ENCODE measurements around the gene DENND1C.
"Not testable (repeated sequence)": the region's sequence is repeated elsewhere in the genome, so short reads cannot be mapped to it uniquely, and the experiment has no call there.

DENND1C gene

DNA sequence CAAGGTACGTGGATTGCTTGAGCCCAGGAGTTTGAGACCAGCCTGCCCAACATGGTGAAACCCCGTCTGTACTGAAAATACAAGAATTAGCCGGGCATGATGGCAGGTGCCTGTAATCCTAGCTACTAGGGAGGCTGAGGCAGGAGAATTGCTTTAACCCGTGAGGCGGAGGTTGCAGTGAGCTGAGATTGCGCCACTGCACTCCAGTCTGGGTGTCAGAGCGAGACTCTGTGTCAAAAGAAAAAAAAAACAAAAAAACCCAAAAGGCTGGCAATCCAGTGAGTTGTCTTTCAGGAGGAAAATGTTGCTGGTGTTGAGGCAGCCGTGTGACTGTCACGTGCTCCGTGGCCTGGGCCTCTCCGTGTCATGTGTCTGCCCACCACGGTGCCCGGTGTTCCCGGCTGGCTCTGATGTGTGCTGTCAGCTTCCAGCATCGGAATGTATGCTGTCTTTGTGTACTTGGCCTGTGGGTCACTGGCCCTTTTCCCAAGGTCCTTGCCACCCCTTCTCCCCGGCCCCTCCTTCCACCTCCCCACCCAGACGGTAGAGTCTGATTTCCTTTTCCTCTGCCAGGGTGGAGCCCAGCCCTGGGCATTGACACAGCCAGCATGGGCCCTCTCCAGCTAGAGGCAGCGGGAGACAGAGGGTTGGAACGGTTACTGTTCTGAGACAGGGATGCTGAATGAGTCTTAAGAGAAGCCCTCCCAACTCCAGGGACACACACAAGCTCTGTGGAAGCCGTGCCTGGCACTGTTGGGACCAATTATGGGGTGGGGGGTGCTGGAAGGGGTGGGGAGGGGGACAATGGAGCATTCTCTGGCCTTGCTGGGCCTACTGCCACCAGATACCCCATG, 27.8 kb upstream of the DENND1C start:
- no peak for DNase-seq (ENCODE audit: low read depth)

DNA sequence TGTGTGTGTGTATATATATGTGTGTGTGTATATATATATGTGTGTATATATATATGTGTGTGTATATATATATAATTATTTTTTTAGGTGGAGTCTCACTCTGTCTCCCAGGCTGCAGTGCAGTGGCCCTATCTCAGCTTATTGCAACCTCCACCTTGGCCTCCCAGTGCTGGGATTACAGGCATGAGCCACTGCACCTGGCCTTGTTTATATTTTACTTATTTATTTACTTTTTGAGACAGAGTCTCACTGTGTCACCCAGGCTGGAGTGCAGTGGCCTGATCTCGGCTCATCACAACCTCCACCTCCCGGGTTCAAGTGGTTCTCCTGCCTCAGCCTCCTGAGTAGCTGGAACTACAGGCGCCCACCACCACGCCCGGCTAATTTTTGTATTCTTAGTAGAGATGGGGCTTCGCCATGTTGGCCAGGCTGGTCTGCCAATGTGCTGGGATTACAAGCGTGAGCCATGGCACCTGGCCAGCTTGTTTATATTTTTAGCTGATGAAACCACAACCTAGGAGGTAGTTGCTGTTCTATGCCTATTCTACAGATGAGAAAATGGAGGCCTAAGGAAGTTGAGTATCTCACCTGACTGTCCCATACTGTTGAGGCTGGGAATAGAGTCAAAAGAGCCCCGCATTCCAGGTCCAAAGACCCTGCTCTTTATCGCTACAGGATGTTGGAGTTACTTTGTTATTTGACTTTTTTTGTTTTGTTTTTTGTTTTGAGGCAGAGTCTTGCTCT, 26.6 kb upstream of the DENND1C start:
- not testable (repeated sequence) for DNase-seq (ENCODE audit: low read depth)

DNA sequence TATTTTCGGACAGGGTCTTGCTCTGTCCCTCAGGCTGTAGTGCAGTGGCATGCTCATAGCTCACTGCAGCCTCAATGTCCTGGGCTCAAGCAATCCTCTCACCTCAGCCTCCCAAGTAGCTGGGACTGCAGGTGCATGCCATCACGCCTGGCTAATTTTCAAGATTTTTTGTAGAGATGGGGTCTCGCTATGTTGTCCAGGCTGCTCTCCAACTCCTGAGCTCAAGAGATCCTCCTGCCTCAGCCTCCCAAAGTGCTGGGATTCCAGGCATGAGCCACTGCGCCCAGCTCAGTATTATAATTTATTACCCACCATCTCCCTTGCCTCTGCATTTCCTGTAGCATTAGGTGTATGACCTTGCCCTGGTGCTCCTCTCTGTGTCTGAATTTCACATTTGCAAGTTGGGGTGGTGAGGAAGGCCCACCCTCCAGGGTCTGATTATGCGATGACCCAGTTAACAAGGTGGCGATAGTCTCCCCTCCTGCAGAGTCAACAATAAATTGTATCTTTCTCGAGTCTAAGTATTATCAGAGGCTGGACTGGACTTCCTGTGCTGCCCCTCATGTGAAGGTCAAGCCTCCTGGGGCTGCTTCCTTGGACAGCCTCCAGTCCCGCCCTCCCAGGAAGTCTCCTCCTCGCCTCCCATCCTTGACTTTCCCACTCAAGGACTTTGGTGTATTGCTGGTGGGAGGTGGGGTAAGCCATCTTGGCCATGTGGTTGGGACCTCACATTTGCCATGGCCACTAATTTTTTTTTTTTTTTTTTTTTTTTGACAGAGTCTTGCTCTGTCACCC, 22.0 kb upstream of the DENND1C start:
- DNase-seq (ENCODE audit: low read depth): no peak

DNA sequence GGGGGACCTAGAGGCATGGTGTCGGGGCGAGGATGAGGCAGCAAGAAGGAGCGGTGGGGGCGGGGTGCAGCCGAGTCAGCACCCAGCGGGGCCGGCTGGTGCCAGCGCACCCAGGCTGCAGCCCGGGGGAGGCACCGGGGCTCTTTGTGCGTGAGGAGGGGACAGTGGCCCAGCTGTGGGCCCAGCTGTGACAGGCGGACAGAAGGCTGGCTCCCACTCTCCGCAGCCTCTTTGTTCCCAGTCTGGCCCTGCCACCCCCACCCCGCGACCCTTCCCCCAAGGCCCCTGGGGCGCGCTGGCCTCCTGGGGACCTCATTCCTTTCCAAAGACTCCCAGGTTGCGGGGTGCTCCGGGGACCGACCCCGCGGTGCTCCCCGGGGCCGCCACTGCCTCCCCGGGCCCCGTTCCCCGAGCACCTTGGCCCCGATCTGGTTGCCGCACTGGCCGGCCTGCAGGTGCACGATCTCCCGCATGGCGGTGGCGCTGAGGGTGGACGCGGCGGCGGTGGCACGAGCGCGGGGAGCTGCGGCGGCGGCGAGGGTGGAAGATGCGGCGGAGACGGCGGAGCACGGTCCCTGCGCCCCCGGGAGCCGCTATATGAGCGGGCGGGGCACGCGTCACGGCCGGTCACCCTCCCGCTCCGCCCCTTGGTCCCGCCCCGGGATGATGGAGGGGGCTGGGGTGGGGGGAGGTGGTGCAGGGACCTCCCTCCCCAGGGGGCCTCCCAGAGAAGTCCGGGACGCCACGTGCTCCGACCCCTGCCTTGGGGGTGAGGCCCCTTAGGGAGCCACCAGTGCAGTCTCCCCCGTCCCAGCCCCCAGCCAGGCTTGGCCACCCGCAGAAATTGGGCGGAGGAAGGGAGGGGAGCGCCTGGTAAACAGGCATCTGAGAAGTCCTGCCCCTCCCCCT, 20.4 kb upstream of the DENND1C start, which contains the start of gene TUBB4A:
Gene TUBB4A (minus strand): TSS at position 570 of the 909 bp plus-strand sequence. CDS start 97 bp downstream, at position 473.
- DNase-seq (ENCODE audit: low read depth): no peak

DNA sequence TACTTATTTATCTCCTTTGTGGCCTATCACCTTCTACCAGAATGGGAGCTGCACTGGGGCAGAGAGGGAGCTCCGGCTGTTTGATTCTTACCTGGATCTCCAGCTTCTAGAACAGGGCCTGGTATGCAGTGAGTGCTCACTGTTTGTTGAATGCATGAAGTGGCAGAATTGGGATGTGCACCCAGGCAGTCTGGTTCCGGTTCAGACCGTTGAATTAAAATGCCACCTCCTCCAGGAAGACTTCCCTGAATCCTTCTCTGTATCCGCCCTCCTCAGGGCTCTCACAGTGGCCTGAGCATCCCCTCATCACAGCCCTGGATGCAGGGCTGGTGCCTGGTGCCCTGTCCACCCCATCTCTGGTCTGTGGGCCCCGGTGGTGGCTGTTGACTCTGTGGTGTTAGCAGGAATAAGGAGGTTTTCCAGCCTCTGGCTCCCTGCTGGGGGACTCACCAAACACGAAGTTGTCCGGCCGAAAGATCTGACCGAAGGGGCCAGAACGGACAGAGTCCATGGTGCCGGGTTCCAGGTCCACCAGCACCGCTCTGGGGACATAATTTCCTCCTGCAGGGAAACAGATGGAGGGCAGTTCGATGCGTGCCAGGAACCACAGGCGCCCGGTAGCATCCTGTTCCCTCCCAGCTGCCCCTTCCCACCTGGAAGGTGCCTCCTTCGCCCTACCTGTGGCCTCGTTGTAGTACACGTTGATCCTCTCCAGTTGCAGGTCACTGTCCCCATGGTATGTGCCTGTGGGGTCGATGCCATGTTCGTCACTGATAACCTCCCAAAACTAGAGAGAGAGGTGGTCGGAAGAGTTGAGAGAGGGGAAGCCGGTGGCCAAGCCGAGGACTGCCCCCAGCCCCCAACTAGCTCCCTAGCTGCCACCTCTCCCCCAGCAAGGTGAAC, 19.5 kb upstream of the DENND1C start:
- no peak for DNase-seq (ENCODE audit: low read depth)

DNA sequence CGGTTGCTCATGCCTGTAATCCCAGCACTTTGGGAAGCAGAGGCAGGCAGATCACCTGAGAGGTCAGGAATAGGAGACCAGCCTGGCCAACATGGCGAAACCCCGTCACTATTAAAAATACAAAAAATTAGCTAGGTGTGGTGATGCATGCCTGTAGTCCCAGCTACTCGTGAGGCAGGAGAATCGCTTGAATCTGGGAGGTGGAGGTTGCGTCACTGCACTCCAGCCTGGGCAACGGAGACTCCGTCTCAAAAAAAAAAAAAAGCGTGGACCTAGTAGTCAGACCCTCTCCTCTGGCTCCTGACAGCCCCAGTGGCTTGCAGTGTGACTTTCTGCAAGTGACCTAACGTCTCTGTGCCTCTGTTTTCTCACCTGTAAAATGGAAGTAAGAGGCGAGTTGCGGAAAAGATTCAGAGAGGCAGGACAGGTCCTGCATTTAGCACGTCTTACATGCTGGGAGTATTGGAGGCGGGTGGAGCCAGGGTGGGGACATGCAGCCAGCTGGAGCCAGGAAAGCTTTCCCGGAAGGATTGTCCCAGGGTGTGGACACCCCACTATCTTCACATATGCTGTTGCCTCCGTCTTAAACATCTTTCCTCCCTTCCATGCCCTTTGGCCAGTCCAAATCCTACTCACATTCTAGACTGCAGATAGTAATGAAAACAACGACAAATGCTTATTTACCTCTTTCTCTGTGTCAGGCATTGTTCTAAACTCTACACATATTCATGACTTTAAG, 17.6 kb upstream of the DENND1C start:
- DNase-seq (ENCODE audit: low read depth): no peak

DNA sequence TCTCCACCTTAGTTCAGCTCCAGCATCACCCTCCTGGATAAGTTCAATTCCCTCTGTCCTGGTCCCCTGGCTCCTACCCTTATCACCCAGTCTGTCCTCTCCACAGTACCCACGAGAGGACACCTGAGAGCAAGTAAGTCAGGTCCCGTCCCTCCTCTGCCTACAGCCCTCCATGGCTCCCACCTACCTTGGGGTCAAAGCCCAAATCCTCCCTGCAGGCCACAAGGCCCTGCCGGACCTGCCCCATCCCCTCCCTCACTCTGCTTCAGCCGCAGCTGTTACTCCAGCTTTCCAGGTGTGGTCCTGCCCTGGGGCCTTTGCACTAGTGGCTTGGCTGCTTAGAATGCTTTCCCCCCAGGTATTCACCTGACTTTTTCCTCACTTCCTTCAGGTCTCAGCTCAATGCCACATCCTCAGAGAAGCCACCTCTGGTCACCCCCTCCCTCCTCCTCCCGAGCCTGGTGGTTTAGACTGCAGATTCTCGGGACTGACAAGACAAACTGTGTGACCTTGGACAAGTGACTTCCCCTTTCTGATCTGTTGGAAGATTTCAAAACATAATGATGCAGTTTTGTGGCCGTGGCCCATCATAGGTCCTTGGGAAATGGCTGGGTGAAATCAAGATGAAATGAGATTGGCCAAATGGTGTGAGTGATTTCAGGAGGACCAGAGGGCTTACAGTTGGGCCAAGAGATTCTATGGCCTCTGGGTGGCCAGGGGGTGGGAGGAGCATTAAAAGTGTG, 16.9 kb upstream of the DENND1C start:
- DNase-seq (ENCODE audit: low read depth): no peak

DNA sequence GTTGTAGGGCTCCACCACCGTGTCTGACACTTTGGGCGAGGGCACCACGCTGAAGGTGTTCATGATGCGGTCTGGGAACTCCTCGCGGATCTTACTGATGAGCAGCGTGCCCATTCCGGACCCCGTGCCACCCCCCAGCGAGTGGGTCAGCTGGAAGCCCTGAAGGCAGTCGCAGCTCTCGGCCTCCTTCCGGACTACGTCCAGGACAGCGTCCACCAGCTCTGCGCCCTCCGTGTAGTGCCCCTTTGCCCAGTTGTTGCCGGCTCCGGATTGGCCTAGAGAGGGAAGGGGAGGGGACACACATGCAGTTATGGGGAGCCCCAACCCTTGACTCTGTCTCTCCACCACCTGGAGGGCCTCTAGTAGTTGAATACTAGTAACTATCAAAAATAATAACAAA, 14.4 kb upstream of the DENND1C start:
- no peak for DNase-seq (ENCODE audit: low read depth)

DNA sequence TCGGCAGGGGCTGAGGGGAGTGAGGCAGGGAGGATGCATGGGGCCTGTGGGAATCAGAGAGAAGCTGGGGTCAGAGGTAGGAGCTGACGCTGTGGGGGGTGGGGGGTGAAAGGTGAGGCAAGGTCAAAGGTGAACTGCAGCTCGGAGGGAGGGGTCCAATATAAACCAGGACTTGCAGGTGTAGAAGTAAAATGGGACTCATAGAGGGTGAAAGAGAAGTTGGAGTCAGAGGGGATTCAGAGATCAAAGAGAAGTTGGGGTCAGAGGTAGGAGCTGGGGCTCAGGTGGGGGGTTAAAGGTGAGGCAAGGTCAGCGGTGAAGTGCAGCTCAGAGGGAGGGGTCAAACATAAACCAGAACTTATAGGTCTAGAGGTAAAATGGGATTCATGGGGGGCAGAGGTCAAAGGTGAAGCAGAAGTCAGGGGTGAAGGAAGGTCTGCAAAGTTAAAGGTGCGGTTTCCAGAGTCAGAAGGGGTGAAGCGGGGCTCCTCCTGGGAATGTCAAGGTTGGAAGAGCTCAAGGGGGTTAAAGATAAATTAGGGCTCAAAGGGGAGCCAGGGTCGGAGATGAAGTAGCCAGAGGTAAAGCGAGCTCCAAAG, 12.9 kb upstream of the DENND1C start:
- DNase-seq (ENCODE audit: low read depth): no peak

DNA sequence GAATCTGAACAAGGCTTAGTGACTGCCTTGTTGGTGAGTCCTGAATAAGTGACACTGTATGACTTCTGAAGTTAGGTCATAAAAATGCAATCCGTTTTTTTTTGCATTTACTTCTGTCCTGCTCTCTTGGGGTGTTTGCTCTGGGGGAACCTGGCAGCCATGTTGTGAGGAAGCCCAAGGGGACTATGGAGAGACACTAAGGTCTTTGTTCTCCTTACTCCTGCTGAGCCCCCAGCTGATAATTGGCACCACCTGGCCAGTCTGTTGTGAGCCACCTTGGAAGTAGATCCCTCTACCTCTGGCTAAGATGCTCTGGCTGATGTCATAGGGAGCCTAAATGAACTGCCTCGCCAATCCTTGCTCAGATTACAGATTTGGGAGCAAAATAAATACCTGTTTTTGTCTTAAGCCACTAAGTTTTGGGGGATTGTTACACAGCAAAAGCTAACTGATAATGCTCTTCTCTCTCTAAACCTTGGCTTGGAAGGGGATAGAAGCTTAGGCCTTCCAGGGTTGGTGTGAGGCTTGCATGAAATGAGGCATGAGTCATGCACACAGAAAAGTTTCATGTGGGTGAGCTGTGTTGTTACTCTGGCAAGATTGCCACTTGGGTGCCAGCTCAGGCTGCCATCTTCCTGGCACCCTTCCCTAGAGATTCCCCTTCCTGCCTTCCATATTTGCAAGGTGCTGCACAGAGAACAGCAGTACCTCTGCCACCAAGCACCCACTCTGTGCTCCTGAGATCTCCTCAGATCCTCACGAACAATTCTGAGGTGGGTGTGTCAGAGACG, 10.4 kb upstream of the DENND1C start:
- DNase-seq (ENCODE audit: low read depth): no peak

DNA sequence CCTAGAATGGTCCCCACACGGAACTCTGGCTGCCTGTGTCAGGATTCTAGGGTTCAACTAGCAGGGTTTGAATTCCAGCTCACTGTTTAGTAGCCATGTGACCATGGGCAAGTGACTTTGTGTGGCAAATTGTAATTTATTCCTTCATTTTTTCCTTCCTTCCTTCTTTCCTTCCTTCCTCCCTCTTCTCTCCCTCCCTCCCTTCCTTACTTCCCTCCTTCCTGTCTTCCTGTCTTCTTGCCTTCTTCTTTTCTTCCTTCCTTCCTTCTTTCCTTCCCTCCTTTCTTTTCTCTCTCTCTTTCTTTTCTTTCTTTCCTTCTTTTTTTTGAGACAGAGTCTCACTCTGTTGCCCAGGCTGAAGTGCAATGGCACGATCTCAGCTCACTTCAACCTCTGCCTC, 8.5 kb upstream of the DENND1C start:
- no peak for DNase-seq (ENCODE audit: low read depth)

DNA sequence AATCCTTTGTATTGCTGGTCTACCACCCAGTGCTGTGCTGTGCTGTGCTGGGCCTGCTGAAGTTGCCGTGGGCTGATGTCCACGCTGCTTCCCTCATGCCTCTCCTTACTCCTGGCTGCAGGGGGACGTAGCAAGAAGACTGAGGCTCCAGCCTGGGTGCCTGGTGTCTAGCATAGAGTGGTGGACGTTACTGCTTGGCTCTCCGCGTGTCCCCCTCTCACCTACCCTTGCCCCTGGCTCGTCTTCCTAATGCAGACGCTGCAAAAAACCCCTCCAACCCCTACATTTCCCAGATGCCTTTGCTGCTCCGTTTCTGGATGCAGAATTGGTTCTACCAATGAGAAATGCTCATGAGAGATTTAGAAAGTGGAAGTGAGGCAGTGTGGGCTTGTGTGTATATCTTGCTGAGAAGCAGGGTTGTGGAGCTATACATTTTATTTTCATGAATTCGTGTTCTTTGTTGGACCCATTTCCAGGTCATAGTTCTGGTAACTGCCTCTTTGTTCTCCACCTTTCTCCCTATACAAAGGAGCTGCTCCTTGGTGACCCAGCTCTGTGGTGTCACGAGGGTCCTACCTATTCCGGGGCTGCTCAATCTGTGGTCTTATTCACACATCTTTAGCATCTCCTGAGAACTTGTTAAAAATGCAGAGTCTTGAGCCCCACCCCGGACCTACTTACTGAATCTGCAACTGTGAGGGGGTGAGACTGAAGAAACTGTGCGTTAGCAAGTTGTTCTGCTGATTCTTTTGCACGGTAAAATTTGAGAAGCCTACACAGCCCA, 7.9 kb upstream of the DENND1C start:
- DNase-seq (ENCODE audit: low read depth): no peak

DNA sequence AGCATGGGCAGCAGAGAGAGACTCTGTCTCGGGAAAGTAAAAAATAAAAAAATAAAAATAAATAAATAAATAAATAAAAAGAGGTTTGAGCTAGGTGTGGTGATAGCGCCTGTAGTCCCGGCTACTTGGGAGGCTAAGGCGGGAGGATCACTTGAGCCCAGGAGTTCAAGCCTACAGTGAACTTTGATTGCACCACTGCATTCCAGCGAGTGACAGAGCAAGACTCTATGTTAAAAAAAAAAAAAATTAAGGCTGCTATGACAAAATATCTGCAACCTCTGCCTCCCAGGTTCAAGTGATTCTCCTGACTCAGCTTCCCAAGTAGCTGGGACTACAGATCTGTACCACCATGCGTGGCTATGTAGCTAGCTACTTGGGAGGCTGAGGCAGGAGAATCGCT, 3.2 kb upstream of the DENND1C start:
- no peak for DNase-seq (ENCODE audit: low read depth)

DNA sequence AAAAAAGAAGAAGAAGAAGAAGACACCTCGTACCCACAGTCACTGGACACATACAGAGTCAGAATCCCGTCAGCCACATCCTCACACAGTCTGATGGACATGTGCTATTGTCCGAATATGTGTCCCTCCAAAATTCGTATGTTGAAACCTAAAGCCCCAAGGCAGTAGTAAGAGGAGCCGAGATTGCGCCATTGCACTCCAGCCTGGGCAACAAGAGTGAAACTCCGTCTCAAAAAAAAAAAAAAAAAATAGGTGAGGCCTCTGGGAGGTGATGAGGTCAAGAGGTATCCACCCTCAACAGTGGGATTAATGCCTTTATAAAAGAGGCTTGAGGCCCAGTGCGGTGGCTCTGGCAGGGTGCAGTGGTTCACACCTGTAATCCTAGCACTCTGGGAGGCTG, 2.6 kb upstream of the DENND1C start:
- no peak for DNase-seq (ENCODE audit: low read depth)

DNA sequence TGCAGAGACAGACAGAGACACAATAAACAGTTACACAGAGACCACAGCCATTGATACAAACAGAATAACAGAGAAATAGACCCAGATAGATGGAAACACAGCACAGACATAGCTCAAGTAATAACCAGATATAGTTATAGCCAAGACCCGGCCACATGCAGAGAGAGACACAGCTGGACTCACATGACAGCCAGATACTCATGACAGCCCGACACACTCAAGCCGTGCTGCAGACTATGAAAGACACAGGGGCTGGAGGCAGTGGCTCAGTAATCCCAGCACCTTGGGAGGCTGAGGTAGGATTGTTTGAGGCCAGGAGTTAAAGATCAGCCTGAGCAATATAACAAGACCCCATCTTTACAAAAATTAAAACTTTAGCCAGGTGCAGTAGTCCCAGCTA, 1.6 kb upstream of the DENND1C start:
- DNase-seq (ENCODE audit: low read depth): no peak

DNA sequence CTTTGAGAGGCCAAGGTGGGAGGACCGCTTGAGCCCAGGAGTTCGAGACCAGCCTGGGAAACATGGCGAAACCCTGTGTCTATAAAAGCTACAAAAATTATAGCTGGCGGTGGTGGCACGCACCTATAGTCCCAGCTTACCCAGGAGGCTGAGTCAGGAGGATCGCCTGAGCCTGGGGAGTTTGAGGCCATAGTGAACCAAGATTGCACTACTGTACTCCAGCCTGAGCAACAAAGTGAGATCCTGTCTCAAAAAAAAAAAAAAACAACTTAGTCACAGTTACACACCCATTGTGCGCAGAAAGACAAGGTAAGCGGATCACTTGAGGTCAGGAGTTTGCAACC, 728 bp upstream of the DENND1C start:
- DNase-seq (ENCODE audit: low read depth): no peak

DNA sequence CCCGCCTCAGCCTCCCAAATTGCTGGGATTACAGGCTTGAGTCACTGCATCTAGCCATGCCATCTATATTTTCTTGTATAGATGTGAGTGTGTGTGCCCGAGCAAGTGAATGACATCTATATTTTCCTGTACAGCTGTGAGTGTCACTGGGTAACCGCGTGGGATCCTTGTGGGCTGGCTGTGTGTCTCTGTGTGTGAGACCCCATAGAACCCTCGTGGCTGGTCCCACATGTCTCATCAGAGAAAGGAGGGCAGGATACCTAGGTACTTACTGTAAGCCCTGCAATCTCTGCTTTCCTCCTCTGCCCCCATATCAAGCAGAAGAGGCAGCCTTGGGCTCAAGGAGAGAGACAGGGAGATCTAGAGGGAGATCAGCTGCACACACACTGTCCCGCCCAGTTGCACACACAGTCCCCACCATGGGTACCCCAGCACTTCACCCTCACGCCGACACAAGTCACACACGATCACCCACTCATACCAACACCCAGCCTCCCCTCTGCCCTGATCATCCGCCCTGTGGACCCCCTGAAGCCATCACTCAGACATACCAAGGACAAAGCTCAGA, 655 bp downstream of the DENND1C start:
- DNase-seq (ENCODE audit: low read depth): no peak

Measured in GM04504 (cell line).